Large intestine (tissue), 3 donors: ENCODE results near the gene TF. TPM values are rescaled to one million over a fixed set of nuclear protein-coding genes. Genes with fewer than 3 reads are reported as not detected.
"Not testable (repeated sequence)": the region's sequence is repeated elsewhere in the genome, so short reads cannot be mapped to it uniquely, and the experiment has no call there.

Experiments
- DNase-seq, 2 donors: peaks; one replicate each; pipeline versions ENCODE4 v3.0.0 to v3.0.0-alpha.2; 2013
- H3K27ac ChIP-seq: one replicate; pipeline ENCODE4 v1.5.1; 2013; ENCODE audit warnings: low read length
- H3K27me3 ChIP-seq: 2 replicates; pipeline ENCODE4 v1.6.1; 2013; ENCODE audit warnings: low read length; ENCODE audit not compliant: control insufficient read depth, insufficient read depth
- H3K36me3 ChIP-seq: 2 replicates; pipeline ENCODE4 v1.6.1; 2013; ENCODE audit warnings: low read length; ENCODE audit not compliant: control insufficient read depth, insufficient read depth
- H3K4me1 ChIP-seq: one replicate; pipeline ENCODE4 v1.6.1; 2013; ENCODE audit warnings: low read length; ENCODE audit not compliant: control insufficient read depth, insufficient read depth
- H3K4me3 ChIP-seq: one replicate; pipeline ENCODE4 v1.5.1; 2013; ENCODE audit warnings: low read length
- H3K9me3 ChIP-seq: one replicate; pipeline ENCODE4 v1.6.1; 2013; ENCODE audit warnings: mild to moderate bottlenecking, low read depth, low read length, moderate library complexity; ENCODE audit not compliant: control insufficient read depth
- WGBS: methylation state at CpG from one replicate; pipeline ENCODE4 v1.1.5; 2013; ENCODE audit warnings: low lambda C conversion rate; ENCODE audit not compliant: insufficient coverage; 5-methylcytosine and 5-hydroxymethylcytosine counted together
- polyA plus RNA-seq: library from polyadenylated mRNA; unstranded; fragments of 120-200 nt; gene quantifications from one replicate; pipeline ENCODE4 v1.2.1, GENCODE V29; 2013

TF gene
- polyA plus RNA-seq, 1 donor = 22.5 TPM

GRCh38 chr3:133711013-133711412 lies 35.2 kb upstream of the TF start:
- Histone ChIP-seq H3K27ac (no peak overlapping the region), H3K4me3 (no peak overlapping the region), H3K4me1 (no peaks in the 10 kb centered on the region), H3K9me3 (no peaks in the 10 kb centered on the region), H3K36me3 (no peaks in the 10 kb centered on the region), H3K27me3 (peaks cover 18% of the 10 kb centered on the region)
- no peak for DNase-seq
- WGBS = 60% methylated on average over 3 of the region's 4 CpGs

GRCh38 chr3:133712017-133712416 lies 34.2 kb upstream of the TF start:
- H3K9me3 ChIP-seq = no peaks in the 10 kb centered on the region
- no peak overlapping the region for H3K27ac ChIP-seq
- H3K4me1 ChIP-seq = no peaks in the 10 kb centered on the region
- no peak overlapping the region for H3K4me3 ChIP-seq
- WGBS = 100% methylated on average over 1 of the region's 5 CpGs
- H3K27me3 ChIP-seq = peaks cover 12% of the 10 kb centered on the region
- DNase-seq = no peak
- H3K36me3 ChIP-seq = no peaks in the 10 kb centered on the region

GRCh38 chr3:133713347-133713746 lies 32.8 kb upstream of the TF start:
- no peaks in the 10 kb centered on the region for H3K36me3 ChIP-seq
- no peaks in the 10 kb centered on the region for H3K4me1 ChIP-seq
- no peak overlapping the region for H3K4me3 ChIP-seq
- H3K9me3 ChIP-seq = no peaks in the 10 kb centered on the region
- no CpG with 5 or more reads among the region's 5 CpGs for WGBS
- H3K27me3 ChIP-seq = peaks cover 15% of the 10 kb centered on the region
- no peak for DNase-seq
- no peak overlapping the region for H3K27ac ChIP-seq

GRCh38 chr3:133717424-133717823 lies 28.8 kb upstream of the TF start:
- H3K27ac ChIP-seq = no peak overlapping the region
- no peak overlapping the region for H3K4me3 ChIP-seq
- DNase-seq = no peak
- H3K36me3 ChIP-seq = no peaks in the 10 kb centered on the region
- H3K27me3 ChIP-seq = peaks cover 2% of the 10 kb centered on the region
- H3K9me3 ChIP-seq = peaks cover 6% of the 10 kb centered on the region
- no CpG with 5 or more reads among the region's 3 CpGs for WGBS
- H3K4me1 ChIP-seq = no peaks in the 10 kb centered on the region

GRCh38 chr3:133722935-133723334 lies 23.3 kb upstream of the TF start:
- Histone ChIP-seq H3K4me1 (no peaks in the 10 kb centered on the region), H3K27me3 (peaks cover 1% of the 10 kb centered on the region), H3K4me3 (no peak overlapping the region), H3K27ac (no peak overlapping the region), H3K9me3 (peaks cover 8% of the 10 kb centered on the region), H3K36me3 (no peaks in the 10 kb centered on the region)
- DNase-seq = no peak

GRCh38 chr3:133730993-133731392 lies 15.2 kb upstream of the TF start:
- H3K36me3 ChIP-seq = no peaks in the 10 kb centered on the region
- no peak overlapping the region for H3K27ac ChIP-seq
- no peaks in the 10 kb centered on the region for H3K4me1 ChIP-seq
- H3K9me3 ChIP-seq = no peaks in the 10 kb centered on the region
- no peaks in the 10 kb centered on the region for H3K27me3 ChIP-seq
- no peak for DNase-seq
- H3K4me3 ChIP-seq = no peak overlapping the region

- DNase-seq, H3K4me1 ChIP-seq, H3K4me3 ChIP-seq, H3K27ac ChIP-seq, H3K9me3 ChIP-seq, H3K27me3 ChIP-seq, H3K36me3 ChIP-seq: not testable (repeated sequence)
- 100% methylated on average over 1 of the region's 6 CpGs for WGBS
Observed at GRCh38 chr3:133732231-133732630, 14.0 kb upstream of the TF start.

GRCh38 chr3:133733226-133733625 lies 13.0 kb upstream of the TF start:
- Histone ChIP-seq H3K4me3 (no peak overlapping the region), H3K9me3 (no peaks in the 10 kb centered on the region), H3K4me1 (no peaks in the 10 kb centered on the region), H3K36me3 (no peaks in the 10 kb centered on the region), H3K27ac (no peak overlapping the region), H3K27me3 (no peaks in the 10 kb centered on the region)
- DNase-seq = peak in 1 of 2 donors; percentile 32
- WGBS = no CpG with 5 or more reads among the region's 4 CpGs

GRCh38 chr3:133734305-133734704 lies 11.9 kb upstream of the TF start:
- no peaks in the 10 kb centered on the region for H3K27me3 ChIP-seq
- DNase-seq = no peak
- no peaks in the 10 kb centered on the region for H3K4me1 ChIP-seq
- no peaks in the 10 kb centered on the region for H3K36me3 ChIP-seq
- no peak overlapping the region for H3K4me3 ChIP-seq
- no peaks in the 10 kb centered on the region for H3K9me3 ChIP-seq
- H3K27ac ChIP-seq = no peak overlapping the region
- no CpG with 5 or more reads among the region's 1 CpG for WGBS

GRCh38 chr3:133742351-133743091 lies 3.7 kb upstream of the TF start:
- Histone ChIP-seq H3K36me3 (no peaks in the 10 kb centered on the region), H3K4me1 (peaks cover 2% of the 10 kb centered on the region), H3K27ac (no peak overlapping the region), H3K4me3 (no peak overlapping the region), H3K27me3 (peaks cover 28% of the 10 kb centered on the region), H3K9me3 (no peaks in the 10 kb centered on the region)
- 100% methylated on average over 1 of the region's 9 CpGs for WGBS
- no peak for DNase-seq

- no peak overlapping the region for H3K27ac ChIP-seq
- WGBS = no CpG with 5 or more reads among the region's 5 CpGs
- H3K4me1 ChIP-seq = peaks cover 2% of the 10 kb centered on the region
- H3K27me3 ChIP-seq = peaks cover 28% of the 10 kb centered on the region
- H3K9me3 ChIP-seq = no peaks in the 10 kb centered on the region
- no peaks in the 10 kb centered on the region for H3K36me3 ChIP-seq
- no peak for DNase-seq
- H3K4me3 ChIP-seq = no peak overlapping the region
Observed at GRCh38 chr3:133744241-133744640, 2.0 kb upstream of the TF start.
